ENCODE results near the gene CTNNA2. TPM values are rescaled to one million over a fixed set of nuclear protein-coding genes. Genes with fewer than 3 reads are reported as not detected.

Gene CTNNA2
- total and polyA plus RNA-seq, 8 donors, result 0.08 to 0.56 (median 0.17) TPM; not detected in 2

GRCh38 chr2:80335411-80335810, 822.6 kb downstream of the CTNNA2 start:
- intact Hi-C loops (cut with DNase I), result no loop called here
- H3K4me1 ChIP-seq, result no peaks in the 10 kb centered on the region
- no peak overlapping the region for H3K27ac ChIP-seq
- H3K36me3 ChIP-seq, result no peaks in the 10 kb centered on the region
- peaks cover 0 to 3% of the 10 kb centered on the region in 2 donors for H3K9me3 ChIP-seq
- ATAC-seq (no peak), DNase-seq (no peak)
- no peak for TF ChIP-seq CTCF (IDR thresholded peaks at IDR 0.05)
- H3K27me3 ChIP-seq, result no peaks in the 10 kb centered on the region
- H3K4me3 ChIP-seq, result no peak overlapping the region

- TF ChIP-seq CTCF (IDR thresholded peaks at IDR 0.05), result no peak
- no peak overlapping the region for H3K27ac ChIP-seq
Measured at GRCh38 chr2:80338794-80339193, 825.9 kb downstream of the CTNNA2 start.

GRCh38 chr2:80340022-80340421, 827.2 kb downstream of the CTNNA2 start:
- Histone ChIP-seq H3K4me3 (no peak overlapping the region), H3K9me3 (peaks cover 0 to 3% of the 10 kb centered on the region in 2 donors), H3K4me1 (no peaks in the 10 kb centered on the region), H3K27me3 (no peaks in the 10 kb centered on the region), H3K36me3 (no peaks in the 10 kb centered on the region), H3K27ac (no peak overlapping the region)
- DNase-seq, result no peak
- intact Hi-C loops (cut with DNase I), result no loop called here
- ATAC-seq, result no peak
- no peak for TF ChIP-seq CTCF (IDR thresholded peaks at IDR 0.05)

More at GRCh38 chr2:80338794-80339193, 825.9 kb downstream of the CTNNA2 start:
- intact Hi-C loops (cut with DNase I), result no loop called here
- H3K9me3 ChIP-seq, result peaks cover 0 to 3% of the 10 kb centered on the region in 2 donors
- DNase-seq (no peak), ATAC-seq (no peak)
- H3K36me3 ChIP-seq, result no peaks in the 10 kb centered on the region
- H3K27me3 ChIP-seq, result no peaks in the 10 kb centered on the region
- no peaks in the 10 kb centered on the region for H3K4me1 ChIP-seq
- H3K4me3 ChIP-seq, result no peak overlapping the region

GRCh38 chr2:80348078-80348477, 835.2 kb downstream of the CTNNA2 start:
- no peaks in the 10 kb centered on the region for H3K9me3 ChIP-seq
- intact Hi-C loops (cut with DNase I), result no loop called here
- no peak for TF ChIP-seq CTCF (IDR thresholded peaks at IDR 0.05)
- H3K27ac ChIP-seq, result no peak overlapping the region
- H3K4me1 ChIP-seq, result no peaks in the 10 kb centered on the region
- no peak for DNase-seq
- no peak for ATAC-seq
- no peaks in the 10 kb centered on the region for H3K36me3 ChIP-seq
- no peaks in the 10 kb centered on the region for H3K27me3 ChIP-seq
- no peak overlapping the region for H3K4me3 ChIP-seq

GRCh38 chr2:80348953-80349352, 836.1 kb downstream of the CTNNA2 start:
- no peak for TF ChIP-seq CTCF (IDR thresholded peaks at IDR 0.05)
- no peak for DNase-seq
- Histone ChIP-seq H3K27me3 (no peaks in the 10 kb centered on the region), H3K9me3 (no peaks in the 10 kb centered on the region), H3K36me3 (no peaks in the 10 kb centered on the region), H3K27ac (no peak overlapping the region), H3K4me1 (no peaks in the 10 kb centered on the region), H3K4me3 (no peak overlapping the region)
- intact Hi-C loops (cut with DNase I), result no loop called here
- no peak for ATAC-seq

All from left lung (tissue), 10 donors.